DND-41 (cell line): ENCODE measurements around the gene ATP2B1.

Source experiments
- ATAC-seq: fragments of 200-7000 bp; cut with Tn5 transposase; 3 replicates; pipeline ENCODE4 v1.9.1; 2021; ENCODE audit warnings: low read depth; ENCODE audit not compliant: insufficient read depth
- DNase-seq: peaks from one replicate; pipeline ENCODE4 v3.0.0-alpha.2; 2020
- H2AFZ ChIP-seq: 2 replicates; pipeline ENCODE4 v1.6.0; 2012; ENCODE audit warnings: low read depth, low read length
- H3K27ac ChIP-seq: 2 replicates; pipeline ENCODE4 v1.5.1; 2012; ENCODE audit warnings: low read length, inconsistent platforms
- H3K27me3 ChIP-seq: fragments of 200-600 bp; sonication (generic); 2 replicates; pipeline ENCODE4 v1.6.0; 2012; ENCODE audit warnings: low read length, mild to moderate bottlenecking, inconsistent platforms; ENCODE audit not compliant: insufficient read depth, poor library complexity
- H3K36me3 ChIP-seq: 2 replicates; pipeline ENCODE4 v1.5.1; 2012; ENCODE audit warnings: low read length, inconsistent platforms; ENCODE audit not compliant: insufficient read depth
- H3K4me1 ChIP-seq: 2 replicates; pipeline ENCODE4 v1.5.1; 2012; ENCODE audit warnings: mild to moderate bottlenecking, low read length; ENCODE audit not compliant: insufficient read depth
- H3K4me2 ChIP-seq: 2 replicates; pipeline ENCODE4 v1.6.0; 2012; ENCODE audit warnings: mild to moderate bottlenecking, moderate library complexity, low read length, inconsistent platforms; ENCODE audit not compliant: insufficient read depth
- H3K4me3 ChIP-seq, 2 experiments: fragments of 200-600 bp in 1 of 2; shearing (Covaris generic) in 1 of 2; 2 replicates each; pipeline ENCODE4 v1.5.1; 2012 to 2016; ENCODE audit warnings: inconsistent platforms in 2 of 2, low read length in 2 of 2, mild to moderate bottlenecking in 2 of 2, low read depth in 1 of 2, moderate library complexity in 1 of 2
- H3K79me2 ChIP-seq: 2 replicates; pipeline ENCODE4 v1.6.0; 2012; ENCODE audit warnings: low read length, inconsistent platforms; ENCODE audit not compliant: insufficient read depth
- H3K9ac ChIP-seq: 2 replicates; pipeline ENCODE4 v1.6.0; 2012; ENCODE audit warnings: low read depth, mild to moderate bottlenecking, inconsistent platforms, low read length, moderate library complexity
- H3K9me3 ChIP-seq: 2 replicates; pipeline ENCODE4 v1.5.1; 2012; ENCODE audit warnings: low read length, moderate library complexity, mild to moderate bottlenecking, inconsistent platforms; ENCODE audit not compliant: insufficient read depth, severe bottlenecking
- H4K20me1 ChIP-seq: 2 replicates; pipeline ENCODE4 v1.6.0; 2012; ENCODE audit warnings: low read length; ENCODE audit not compliant: insufficient read depth
- CTCF ChIP-seq: IDR thresholded peaks from 2 replicates; pipeline ENCODE4 v1.5.1; 2012; ENCODE audit warnings: borderline replicate concordance, low read length, moderate library complexity, mild to moderate bottlenecking; ENCODE audit not compliant: poor library complexity, severe bottlenecking; ENCODE audit errors: extremely low read depth
- EZH2 ChIP-seq: IDR thresholded peaks from 3 replicates; pipeline ENCODE4 v1.6.1; 2012; ENCODE audit warnings: borderline replicate concordance, low read depth, mild to moderate bottlenecking, moderate library complexity, low read length, inconsistent platforms; ENCODE audit not compliant: severe bottlenecking

The ATP2B1 gene

GRCh38 chr12:89721291-89721987, 12.8 kb upstream of the ATP2B1 start:
- H3K79me2 ChIP-seq, result no peaks in the 10 kb centered on the region
- H3K4me3 ChIP-seq, result no peak overlapping the region
- H3K4me2 ChIP-seq, result no peak overlapping the region
- H4K20me1 ChIP-seq, result no peaks in the 10 kb centered on the region
- no peak overlapping the region for H3K27ac ChIP-seq
- H3K9ac ChIP-seq, result no peak overlapping the region
- H3K27me3 ChIP-seq, result no peaks in the 10 kb centered on the region
- ATAC-seq, result no peak
- no peak overlapping the region for H2AFZ ChIP-seq
- no peaks in the 10 kb centered on the region for H3K9me3 ChIP-seq
- DNase-seq, result no peak
- no peaks in the 10 kb centered on the region for H3K4me1 ChIP-seq
- no peaks in the 10 kb centered on the region for H3K36me3 ChIP-seq
- no peak for TF ChIP-seq CTCF
- no peak for TF ChIP-seq EZH2

- ATAC-seq (no peak), DNase-seq (no peak)
- Histone ChIP-seq H3K4me1 (no peaks in the 10 kb centered on the region), H3K36me3 (no peaks in the 10 kb centered on the region), H4K20me1 (no peaks in the 10 kb centered on the region), H3K9ac (no peak overlapping the region), H2AFZ (no peak overlapping the region), H3K27me3 (no peaks in the 10 kb centered on the region), H3K4me2 (no peak overlapping the region), H3K79me2 (no peaks in the 10 kb centered on the region), H3K9me3 (peaks cover 6% of the 10 kb centered on the region), H3K4me3 (no peak overlapping the region), H3K27ac (no peak overlapping the region)
- no peak for TF ChIP-seq CTCF
- no peak for TF ChIP-seq EZH2
Observed at GRCh38 chr12:89717759-89718523, 9.3 kb upstream of the ATP2B1 start.

- peaks cover 12% of the 10 kb centered on the region for H3K4me1 ChIP-seq
- H3K27ac ChIP-seq, result no peak overlapping the region
- H3K36me3 ChIP-seq, result no peaks in the 10 kb centered on the region; the same call in 1 of the 2 replicates
- ATAC-seq (no peak), DNase-seq (no peak)
- H3K9ac ChIP-seq, result no peak overlapping the region
- TF ChIP-seq CTCF, result no peak
- TF ChIP-seq EZH2, result no peak
- H3K79me2 ChIP-seq, result peaks cover 9% of the 10 kb centered on the region
- H3K27me3 ChIP-seq, result peaks cover 15% of the 10 kb centered on the region
- no peak overlapping the region for H2AFZ ChIP-seq
- no peak overlapping the region for H3K4me2 ChIP-seq
- H3K4me3 ChIP-seq, result no peak overlapping the region
- H3K9me3 ChIP-seq, result peaks cover 6% of the 10 kb centered on the region
- H4K20me1 ChIP-seq, result peaks cover 6% of the 10 kb centered on the region
Observed at GRCh38 chr12:89712706-89713105, 4.1 kb upstream of the ATP2B1 start.
